ENCODE measurements around the gene ANTXR1. TPM values are rescaled to one million over a fixed set of nuclear protein-coding genes. Genes with fewer than 3 reads are reported as not detected.

Gene ANTXR1
- total RNA-seq, 4 donors from 2014 or later: 52.8 to 116 (median 98.9) TPM

DNA sequence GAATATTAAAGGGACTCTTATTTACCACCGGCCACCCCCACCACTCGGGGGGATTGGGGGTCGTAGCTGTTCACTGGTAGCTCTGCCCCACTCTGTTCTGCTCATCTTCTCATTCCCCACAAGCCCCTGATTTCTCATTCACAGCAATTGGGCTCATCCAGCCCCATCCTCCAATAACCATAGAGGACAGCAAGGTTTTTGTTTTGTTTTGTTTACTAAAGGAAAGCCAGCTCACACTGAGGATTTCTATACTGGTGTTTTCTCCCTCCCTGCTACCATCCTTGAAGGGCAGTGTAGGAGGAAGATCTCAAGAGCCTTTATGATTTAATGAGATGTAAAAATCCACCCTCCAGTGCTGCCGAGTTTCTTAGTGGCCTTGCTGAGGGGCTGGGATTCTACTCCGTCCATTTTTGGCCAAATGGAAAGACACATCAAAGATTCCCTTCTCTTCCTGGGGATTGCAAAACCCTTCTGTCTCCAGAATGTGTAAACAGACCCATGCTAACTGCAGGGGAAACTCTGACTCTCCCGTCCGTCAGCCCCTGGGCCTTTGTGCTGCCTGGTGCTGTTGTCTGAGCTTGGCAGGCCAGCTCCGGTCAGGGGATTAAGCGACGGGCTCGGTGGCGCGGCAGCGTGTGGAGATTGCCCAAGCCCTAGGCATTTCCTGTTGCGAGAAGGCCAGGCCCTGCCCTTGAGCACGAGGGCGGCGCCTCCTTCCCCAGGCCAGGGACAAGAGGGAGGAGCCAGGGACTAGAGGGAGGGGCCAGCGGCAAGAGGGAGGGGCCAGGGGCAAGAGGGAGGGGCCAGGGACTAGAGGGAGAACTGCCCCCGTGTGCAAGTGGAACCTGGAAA, 165.0 kb downstream of the ANTXR1 start:
- H3K4me1 ChIP-seq: peaks cover 0 to 61% (median 17%) of the 10 kb centered on the region in 3 donors
- H3K27ac ChIP-seq: peak overlapping the region; percentile 57 to 91 (median 86)
- TF ChIP-seq EP300 (IDR thresholded peaks at IDR 0.05) (no peak), POLR2AphosphoS5 (IDR thresholded peaks at IDR 0.05) (peak; percentile 88)
- no peak overlapping the region for H3K4me3 ChIP-seq
- no peaks in the 10 kb centered on the region for H3K27me3 ChIP-seq
- H3K9me3 ChIP-seq: no peaks in the 10 kb centered on the region
- peaks cover 0 to 17% of the 10 kb centered on the region in 2 donors for H3K36me3 ChIP-seq
- ATAC-seq: peak; percentile 95
- WGBS, 2 donors (ENCODE audit: low coverage in 1 of 2): 15 to 42% methylated on average over 4 to 5 of the region's 20 CpGs

DNA sequence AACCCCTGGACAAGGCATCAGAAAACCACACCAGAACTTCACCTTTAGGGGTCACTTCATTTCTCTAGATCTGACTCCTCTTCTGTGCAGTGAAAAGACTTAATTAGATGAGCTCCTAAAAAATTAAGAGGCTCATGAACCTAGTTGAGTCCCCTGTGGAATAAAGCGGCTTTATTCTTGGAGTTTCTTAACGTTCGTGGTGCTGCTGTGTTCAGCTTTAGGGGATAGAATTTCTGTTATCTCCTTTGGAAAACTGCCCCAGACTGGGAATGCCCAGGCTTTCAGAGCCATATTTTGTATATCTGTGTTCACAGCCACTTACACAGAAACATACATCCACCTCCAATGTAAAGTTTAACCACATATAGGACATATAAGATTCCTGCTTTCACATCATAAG, 165.8 kb downstream of the ANTXR1 start:
- H3K36me3 ChIP-seq: peaks cover 0 to 24% of the 10 kb centered on the region in 2 donors
- WGBS, 2 donors (ENCODE audit: low coverage in 1 of 2): 73 to 75% methylated on average over 2 to 3 of the region's 3 CpGs
- H3K9me3 ChIP-seq: no peaks in the 10 kb centered on the region
- peak overlapping the region; percentile 31 to 91 (median 86) for H3K27ac ChIP-seq
- no peak for TF ChIP-seq POLR2AphosphoS5 (IDR thresholded peaks at IDR 0.05)
- TF ChIP-seq, protein P1, sequence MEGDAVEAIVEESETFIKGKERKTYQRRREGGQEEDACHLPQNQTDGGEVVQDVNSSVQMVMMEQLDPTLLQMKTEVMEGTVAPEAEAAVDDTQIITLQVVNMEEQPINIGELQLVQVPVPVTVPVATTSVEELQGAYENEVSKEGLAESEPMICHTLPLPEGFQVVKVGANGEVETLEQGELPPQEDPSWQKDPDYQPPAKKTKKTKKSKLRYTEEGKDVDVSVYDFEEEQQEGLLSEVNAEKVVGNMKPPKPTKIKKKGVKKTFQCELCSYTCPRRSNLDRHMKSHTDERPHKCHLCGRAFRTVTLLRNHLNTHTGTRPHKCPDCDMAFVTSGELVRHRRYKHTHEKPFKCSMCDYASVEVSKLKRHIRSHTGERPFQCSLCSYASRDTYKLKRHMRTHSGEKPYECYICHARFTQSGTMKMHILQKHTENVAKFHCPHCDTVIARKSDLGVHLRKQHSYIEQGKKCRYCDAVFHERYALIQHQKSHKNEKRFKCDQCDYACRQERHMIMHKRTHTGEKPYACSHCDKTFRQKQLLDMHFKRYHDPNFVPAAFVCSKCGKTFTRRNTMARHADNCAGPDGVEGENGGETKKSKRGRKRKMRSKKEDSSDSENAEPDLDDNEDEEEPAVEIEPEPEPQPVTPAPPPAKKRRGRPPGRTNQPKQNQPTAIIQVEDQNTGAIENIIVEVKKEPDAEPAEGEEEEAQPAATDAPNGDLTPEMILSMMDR (IDR thresholded peaks at IDR 0.05): no peak
- no peak for TF ChIP-seq EP300 (IDR thresholded peaks at IDR 0.05)
- no peak for TF ChIP-seq POLR2A (IDR thresholded peaks at IDR 0.05)
- H3K27me3 ChIP-seq: no peaks in the 10 kb centered on the region
- no peak for ATAC-seq
- H3K4me3 ChIP-seq: no peak overlapping the region
- peaks cover 0 to 61% (median 17%) of the 10 kb centered on the region in 3 donors for H3K4me1 ChIP-seq

DNA sequence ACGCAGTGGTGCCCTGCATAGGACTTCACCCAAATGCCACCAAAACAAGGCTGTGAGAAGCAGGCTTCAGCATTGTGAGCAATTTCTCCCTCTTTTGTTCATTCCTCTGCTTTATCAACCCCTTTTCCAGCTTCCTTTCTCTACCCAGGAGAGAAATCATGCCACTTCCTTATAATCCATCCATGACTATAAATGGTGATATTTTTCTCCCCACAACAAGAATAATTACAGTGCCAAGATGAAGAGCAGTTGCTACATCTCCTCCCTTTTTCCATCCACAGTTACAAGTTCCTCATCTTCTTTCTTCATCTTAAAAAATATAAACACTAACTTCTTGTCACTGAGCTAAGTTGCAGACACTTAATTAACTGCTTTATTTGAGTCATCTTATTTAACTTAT, 167.2 kb downstream of the ANTXR1 start:
- TF ChIP-seq POLR2A (IDR thresholded peaks at IDR 0.05) (no peak), EP300 (IDR thresholded peaks at IDR 0.05) (no peak), POLR2AphosphoS5 (IDR thresholded peaks at IDR 0.05) (no peak)
- TF ChIP-seq, protein P1 (IDR thresholded peaks at IDR 0.05): no peak
- 70 to 89% methylated on average over 1 of the region's 1 CpG for WGBS, 2 donors (ENCODE audit: low coverage in 1 of 2)
- Histone ChIP-seq H3K36me3 (peaks cover 0 to 39% of the 10 kb centered on the region in 2 donors), H3K4me3 (no peak overlapping the region), H3K27me3 (no peaks in the 10 kb centered on the region), H3K4me1 (peaks cover 0 to 61% (median 17%) of the 10 kb centered on the region in 3 donors), H3K27ac (peak overlapping the region in 3 of 4 donors; percentile 52 to 90 (median 83)), H3K9me3 (no peaks in the 10 kb centered on the region)
- no peak for ATAC-seq

DNA sequence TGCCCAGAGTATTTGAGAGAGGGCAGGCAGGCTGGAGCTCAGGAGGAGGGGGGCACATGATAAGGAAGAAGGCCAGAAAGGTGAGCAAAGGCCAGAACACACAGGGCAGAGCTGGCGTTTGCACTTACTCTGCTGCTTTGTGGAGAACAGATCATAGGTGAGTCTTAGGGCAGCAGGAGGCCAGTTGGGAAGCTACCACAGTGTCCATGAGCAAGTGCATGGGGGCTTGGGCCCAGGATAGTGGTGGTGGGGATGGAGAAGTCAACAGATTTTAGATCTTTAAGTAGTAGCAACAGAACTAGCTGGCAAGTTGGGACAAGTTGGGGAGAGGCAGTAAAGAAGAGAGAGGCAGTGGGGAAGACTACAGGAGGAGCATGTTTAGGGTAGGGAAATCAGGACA, 168.0 kb downstream of the ANTXR1 start:
- no peaks in the 10 kb centered on the region for H3K9me3 ChIP-seq
- ATAC-seq: no peak
- H3K4me3 ChIP-seq: no peak overlapping the region
- 63 to 100% methylated on average over 1 of the region's 1 CpG for WGBS, 2 donors (ENCODE audit: low coverage in 1 of 2)
- H3K27ac ChIP-seq: peak overlapping the region in 3 of 4 donors; percentile 59 to 90 (median 83)
- TF ChIP-seq, protein P1 (IDR thresholded peaks at IDR 0.05): no peak
- TF ChIP-seq POLR2A (IDR thresholded peaks at IDR 0.05) (no peak), POLR2AphosphoS5 (IDR thresholded peaks at IDR 0.05) (no peak), EP300 (IDR thresholded peaks at IDR 0.05) (no peak)
- peaks cover 0 to 54% (median 17%) of the 10 kb centered on the region in 3 donors for H3K4me1 ChIP-seq
- peaks cover 0 to 46% of the 10 kb centered on the region in 2 donors for H3K36me3 ChIP-seq
- H3K27me3 ChIP-seq: no peaks in the 10 kb centered on the region

DNA sequence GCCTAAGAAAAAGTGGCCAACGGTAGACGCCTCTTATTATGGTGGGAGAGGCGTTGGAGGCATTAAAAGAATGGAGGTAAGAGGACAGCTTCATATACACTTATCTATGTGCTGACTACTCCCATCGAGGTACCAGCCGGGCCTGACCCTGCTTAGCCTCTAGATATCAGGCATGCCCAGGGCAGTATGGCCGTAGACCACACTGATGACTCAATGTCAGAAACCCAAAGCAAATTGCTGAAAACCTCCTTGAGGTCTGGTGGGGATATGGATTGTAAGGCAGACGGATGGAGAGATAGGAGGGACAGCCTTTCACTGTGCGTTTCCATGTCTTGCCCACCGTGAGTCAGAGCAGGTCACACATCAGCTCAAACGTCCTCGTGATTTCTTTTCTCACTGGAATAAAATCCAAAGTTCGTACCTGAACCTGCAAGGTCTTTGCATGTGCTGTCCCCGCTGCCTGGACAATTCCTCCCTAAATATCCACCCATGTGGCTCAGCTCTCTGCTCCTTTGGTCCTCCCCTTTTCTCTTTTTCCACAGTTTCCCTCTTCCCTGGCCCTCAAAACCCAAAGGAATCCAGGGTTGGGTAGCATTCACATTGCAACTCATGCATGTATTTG, 168.9 kb downstream of the ANTXR1 start:
- Histone ChIP-seq H3K9me3 (no peaks in the 10 kb centered on the region), H3K4me3 (no peak overlapping the region), H3K36me3 (peaks cover 0 to 56% of the 10 kb centered on the region in 2 donors), H3K27me3 (no peaks in the 10 kb centered on the region), H3K4me1 (peaks cover 0 to 44% (median 15%) of the 10 kb centered on the region in 3 donors), H3K27ac (peak overlapping the region in 1 of 4 donors; percentile 90)
- no peak for ATAC-seq
- WGBS, 2 donors (ENCODE audit: low coverage in 1 of 2): 92 to 94% methylated on average over 5 to 13 of the region's 13 CpGs
- TF ChIP-seq EP300 (IDR thresholded peaks at IDR 0.05): no peak
- TF ChIP-seq, protein P1 (IDR thresholded peaks at IDR 0.05): no peak
- TF ChIP-seq POLR2A (IDR thresholded peaks at IDR 0.05): no peak
- TF ChIP-seq POLR2AphosphoS5 (IDR thresholded peaks at IDR 0.05): no peak

All from gastroesophageal sphincter (tissue), 4 donors.